Stomach (tissue), 9 donors: ENCODE measurements around the gene NKIRAS2. TPM values are rescaled to one million over a fixed set of nuclear protein-coding genes. Genes with fewer than 3 reads are reported as not detected.
"Not testable (repeated sequence)": the region's sequence is repeated elsewhere in the genome, so short reads cannot be mapped to it uniquely, and the experiment has no call there.

Experiments used
- DNase-seq, 2 donors: peaks; one replicate each; pipeline versions ENCODE4 v3.0.0 to v3.0.0-alpha.2; 2013 to 2019
- H3K27ac ChIP-seq, 5 donors: fragments of 200-600 bp in 4 of 5; sonication (generic) in 4 of 5; one replicate each; pipeline ENCODE4 v1.5.1; 2013 to 2019; ENCODE audit warnings: mild to moderate bottlenecking in 1 of 5, moderate library complexity in 1 of 5
- H3K27me3 ChIP-seq, 3 donors: fragments of 200-600 bp; sonication (generic); one replicate each; pipeline ENCODE4 v1.5.1; 2017 to 2019; ENCODE audit warnings: mixed run types in 1 of 3
- H3K36me3 ChIP-seq, 4 donors: fragments of 200-600 bp; sonication (generic); 1 replicate in 3 of 4; 2 replicates in 1 of 4; pipeline ENCODE4 v1.5.1; 2016 to 2019
- H3K4me1 ChIP-seq, 4 donors: fragments of 200-600 bp; sonication (generic); one replicate each; pipeline ENCODE4 v1.5.1; 2016 to 2019
- H3K4me3 ChIP-seq, 4 donors: fragments of 200-600 bp; sonication (generic) in 3 of 4; one replicate each; pipeline ENCODE4 v1.5.1; 2016 to 2019; ENCODE audit warnings: mild to moderate bottlenecking in 1 of 4
- H3K9me3 ChIP-seq, 4 donors: fragments of 200-600 bp; sonication (generic); one replicate each; pipeline ENCODE4 v1.5.1; 2016 to 2019
- EP300 ChIP-seq: sonication (generic); formaldehyde crosslinking; IDR thresholded peaks from one replicate; pipeline ENCODE4 v1.6.1; 2017; ENCODE audit warnings: antibody characterized with exemption
- POLR2A ChIP-seq, 4 donors: fragments of 450-650 bp; IDR thresholded peaks; one replicate each; pipeline ENCODE4 v1.6.1; 2016; ENCODE audit warnings: antibody characterized with exemption in 4 of 4, control low read depth in 2 of 4, mild to moderate bottlenecking in 1 of 4, moderate library complexity in 1 of 4
- POLR2AphosphoS5 ChIP-seq, 3 donors: sonication (generic); formaldehyde crosslinking; IDR thresholded peaks; one replicate each; pipeline ENCODE4 v1.6.1; 2016; ENCODE audit warnings: antibody characterized with exemption in 3 of 3
- WGBS, 5 donors: extraction: QIAGEN DNeasy Blood & Tissue Kit in 3 of 5; methylation state at CpG; one replicate each; pipeline versions ENCODE4 v1.1.5 to v1.1.7; 2013 to 2018; 5-methylcytosine and 5-hydroxymethylcytosine counted together
- intact Hi-C: fragments of 100-400 bp; cut with DNase I; formaldehyde crosslinking; loops from one replicate; pipeline ENCODE4 v1.15.1; 2023; ENCODE audit warnings: low total_unique reads
- polyA plus RNA-seq, 3 donors: library from polyadenylated mRNA; stranded (reverse); fragments of 200-250 nt; gene quantifications; one replicate each; pipeline ENCODE4 v1.2.3, GENCODE V29; 2013
- total RNA-seq, 5 donors: library from RNA; depleted of rRNA; stranded (reverse); fragments of >200 nt; gene quantifications; one replicate each; pipeline versions ENCODE4 v1.1.0 to v1.2.3, GENCODE V29; 2014 to 2016
- TF ChIP-seq, protein P1 (sequence below), 7 experiments: fragments of 450-650 bp in 4 of 7; fragments of 200-600 bp in 3 of 7; sonication (generic) in 3 of 7; IDR thresholded peaks; one replicate each; pipeline ENCODE4 v1.5.1; 2016 to 2019; ENCODE audit warnings: antibody characterized with exemption in 7 of 7, control low read depth in 2 of 7, mild to moderate bottlenecking in 1 of 7
- donor health status: healthy with polysubstance abuse.
- donor health status: Bipolar disorder and iron deficiency.
- donor health status: healthy.

NKIRAS2 gene
- total and polyA plus RNA-seq, 8 donors: 7.5 to 28.5 (median 20.8) TPM

GRCh38 chr17:42005166-42005565 is 14.7 kb upstream of the NKIRAS2 start:
- WGBS, 5 donors: 86 to 93% (median 88%) methylated on average over 1 of the region's 1 CpG
- TF ChIP-seq, protein P1, sequence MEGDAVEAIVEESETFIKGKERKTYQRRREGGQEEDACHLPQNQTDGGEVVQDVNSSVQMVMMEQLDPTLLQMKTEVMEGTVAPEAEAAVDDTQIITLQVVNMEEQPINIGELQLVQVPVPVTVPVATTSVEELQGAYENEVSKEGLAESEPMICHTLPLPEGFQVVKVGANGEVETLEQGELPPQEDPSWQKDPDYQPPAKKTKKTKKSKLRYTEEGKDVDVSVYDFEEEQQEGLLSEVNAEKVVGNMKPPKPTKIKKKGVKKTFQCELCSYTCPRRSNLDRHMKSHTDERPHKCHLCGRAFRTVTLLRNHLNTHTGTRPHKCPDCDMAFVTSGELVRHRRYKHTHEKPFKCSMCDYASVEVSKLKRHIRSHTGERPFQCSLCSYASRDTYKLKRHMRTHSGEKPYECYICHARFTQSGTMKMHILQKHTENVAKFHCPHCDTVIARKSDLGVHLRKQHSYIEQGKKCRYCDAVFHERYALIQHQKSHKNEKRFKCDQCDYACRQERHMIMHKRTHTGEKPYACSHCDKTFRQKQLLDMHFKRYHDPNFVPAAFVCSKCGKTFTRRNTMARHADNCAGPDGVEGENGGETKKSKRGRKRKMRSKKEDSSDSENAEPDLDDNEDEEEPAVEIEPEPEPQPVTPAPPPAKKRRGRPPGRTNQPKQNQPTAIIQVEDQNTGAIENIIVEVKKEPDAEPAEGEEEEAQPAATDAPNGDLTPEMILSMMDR (IDR thresholded peaks at IDR 0.05): no peak
- TF ChIP-seq EP300 (no peak), POLR2A (IDR thresholded peaks at IDR 0.05) (no peak), POLR2AphosphoS5 (IDR thresholded peaks at IDR 0.05) (no peak)
- no peaks in the 10 kb centered on the region for H3K27me3 ChIP-seq
- H3K36me3 ChIP-seq: peaks cover 8 to 39% (median 32%) of the 10 kb centered on the region in 4 donors
- no peak for DNase-seq
- intact Hi-C loops: no loop called here
- peaks cover 15 to 91% (median 69%) of the 10 kb centered on the region in 4 donors for H3K4me1 ChIP-seq
- H3K27ac ChIP-seq: no peak overlapping the region
- no peak overlapping the region for H3K4me3 ChIP-seq
- no peaks in the 10 kb centered on the region for H3K9me3 ChIP-seq

GRCh38 chr17:42009170-42009569 is 10.7 kb upstream of the NKIRAS2 start:
- Histone ChIP-seq H3K9me3 (no peaks in the 10 kb centered on the region), H3K27ac (no peak overlapping the region), H3K4me3 (no peak overlapping the region), H3K36me3 (peaks cover 0 to 10% (median 6%) of the 10 kb centered on the region in 4 donors), H3K27me3 (no peaks in the 10 kb centered on the region), H3K4me1 (peaks cover 8 to 93% (median 72%) of the 10 kb centered on the region in 4 donors)
- 66 to 80% (median 72%) methylated on average over 4 of the region's 4 CpGs for WGBS, 5 donors
- no peak for DNase-seq
- no peak for TF ChIP-seq POLR2AphosphoS5 (IDR thresholded peaks at IDR 0.05)
- no peak for TF ChIP-seq POLR2A (IDR thresholded peaks at IDR 0.05)
- TF ChIP-seq EP300: no peak
- TF ChIP-seq, protein P1 (IDR thresholded peaks at IDR 0.05): peak in 1 of 7 experiments; percentile 7
- intact Hi-C loops: no loop called here

GRCh38 chr17:42010266-42010680 is 9.6 kb upstream of the NKIRAS2 start:
- H3K9me3 ChIP-seq, H3K4me3 ChIP-seq, intact Hi-C loops, H3K27me3 ChIP-seq, DNase-seq: not testable (repeated sequence)
- peaks cover 17 to 93% (median 73%) of the 10 kb centered on the region in 4 donors for H3K4me1 ChIP-seq
- H3K27ac ChIP-seq: peak overlapping the region in 1 of 5 donors; percentile 56
- 66 to 75% (median 74%) methylated on average over 9 of the region's 9 CpGs for WGBS, 5 donors
- peaks cover 0 to 10% (median 6%) of the 10 kb centered on the region in 4 donors for H3K36me3 ChIP-seq

- WGBS, 5 donors: 88 to 96% (median 95%) methylated on average over 3 of the region's 3 CpGs
- H3K27ac ChIP-seq: peak overlapping the region in 1 of 5 donors; percentile 56
- intact Hi-C loops: no loop called here
Observed at GRCh38 chr17:42010898-42011516, 8.9 kb upstream of the NKIRAS2 start.

GRCh38 chr17:42012363-42012762 is 7.5 kb upstream of the NKIRAS2 start:
- H3K4me3 ChIP-seq, H3K27me3 ChIP-seq, intact Hi-C loops, DNase-seq, H3K27ac ChIP-seq, H3K9me3 ChIP-seq: not testable (repeated sequence)
- WGBS, 5 donors: 71 to 85% (median 82%) methylated on average over 4 of the region's 4 CpGs
- peaks cover 29 to 87% (median 76%) of the 10 kb centered on the region in 4 donors for H3K4me1 ChIP-seq
- H3K36me3 ChIP-seq: peaks cover 0 to 10% (median 6%) of the 10 kb centered on the region in 4 donors

More at GRCh38 chr17:42010898-42011516, 8.9 kb upstream of the NKIRAS2 start:
- no peak for DNase-seq
- no peak for TF ChIP-seq EP300
- TF ChIP-seq POLR2AphosphoS5 (IDR thresholded peaks at IDR 0.05): no peak
- no peak for TF ChIP-seq POLR2A (IDR thresholded peaks at IDR 0.05)
- TF ChIP-seq, protein P1 (IDR thresholded peaks at IDR 0.05): no peak
- Histone ChIP-seq H3K4me3 (no peak overlapping the region), H3K36me3 (peaks cover 0 to 10% (median 6%) of the 10 kb centered on the region in 4 donors), H3K27me3 (no peaks in the 10 kb centered on the region), H3K4me1 (peaks cover 24 to 93% (median 77%) of the 10 kb centered on the region in 4 donors), H3K9me3 (no peaks in the 10 kb centered on the region)

DNA sequence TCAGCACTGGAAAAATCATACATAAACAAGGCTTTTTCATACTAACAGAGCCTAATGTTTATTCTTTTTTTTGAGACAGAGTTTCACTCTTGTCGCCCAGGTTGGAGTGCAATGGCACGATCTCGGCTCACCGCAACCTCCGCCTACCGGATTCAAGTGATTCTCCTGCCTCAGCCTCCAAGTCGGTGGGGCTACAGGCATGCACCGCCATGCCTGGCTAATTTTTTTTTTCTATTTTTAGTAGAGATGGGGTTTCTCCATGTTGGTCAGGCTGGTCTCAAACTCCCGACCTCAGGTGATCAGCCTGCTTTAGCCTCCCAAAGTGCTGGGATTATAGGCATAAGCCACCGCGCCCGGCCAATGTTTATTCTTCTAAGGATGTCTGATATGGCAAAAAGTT is 6.2 kb upstream of the NKIRAS2 start:
- H3K4me3 ChIP-seq, DNase-seq, H3K9me3 ChIP-seq, H3K36me3 ChIP-seq, H3K27ac ChIP-seq, H3K27me3 ChIP-seq, intact Hi-C loops: not testable (repeated sequence)
- 80 to 88% (median 81%) methylated on average over 12 of the region's 12 CpGs for WGBS, 5 donors
- H3K4me1 ChIP-seq: peaks cover 36 to 88% (median 77%) of the 10 kb centered on the region in 4 donors
